ENCODE measurements around the gene AGBL1. TPM values are rescaled to one million over a fixed set of nuclear protein-coding genes. Genes with fewer than 3 reads are reported as not detected.

Gene AGBL1
- polyA plus RNA-seq, 1 experiment: not detected

GRCh38 chr15:86846036-86846435 lies 766.4 kb downstream of the AGBL1 start:
- ChIA-PET CTCF (no interaction called here), POLR2A (no interaction called here)
- TF ChIP-seq CTCF (IDR thresholded peaks at IDR 0.05; ENCODE audit: insufficient read depth, low read depth, low read length): no peak
- no peak overlapping the region for H3K4me3 ChIP-seq (ENCODE audit: low read depth, low read length)
- DNase-seq (ENCODE audit: low read depth): no peak
- H3K27me3 ChIP-seq (ENCODE audit: control insufficient read depth, insufficient read depth, low read length): no peaks in the 10 kb centered on the region
- no peaks in the 10 kb centered on the region for H3K36me3 ChIP-seq (ENCODE audit: control insufficient read depth, insufficient read depth, low read length)

DNA sequence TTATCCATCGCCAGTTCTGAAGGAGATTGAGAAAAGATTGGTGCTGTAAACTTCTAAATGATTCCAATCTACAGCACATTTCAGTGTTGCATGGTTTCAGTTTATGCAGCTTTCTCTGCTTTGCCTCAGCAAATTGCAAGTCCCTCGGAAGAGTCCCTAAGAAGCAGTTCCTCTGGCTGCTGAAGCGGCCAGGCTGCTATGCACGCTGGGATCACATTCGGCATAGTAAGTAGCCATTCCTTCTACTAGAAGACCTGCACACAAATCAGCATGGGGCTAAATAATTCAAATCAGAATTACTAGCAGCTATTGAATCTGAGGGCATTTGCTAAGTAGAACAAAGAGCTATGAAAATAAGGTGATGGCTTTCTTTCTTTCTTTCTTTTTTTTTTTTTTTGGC lies 769.5 kb downstream of the AGBL1 start:
- no peaks in the 10 kb centered on the region for H3K27me3 ChIP-seq (ENCODE audit: control insufficient read depth, insufficient read depth, low read length)
- TF ChIP-seq CTCF (IDR thresholded peaks at IDR 0.05; ENCODE audit: insufficient read depth, low read depth, low read length): no peak
- H3K4me3 ChIP-seq (ENCODE audit: low read depth, low read length): no peak overlapping the region
- no peak for DNase-seq (ENCODE audit: low read depth)
- ChIA-PET CTCF (no interaction called here), POLR2A (no interaction called here)
- no peaks in the 10 kb centered on the region for H3K36me3 ChIP-seq (ENCODE audit: control insufficient read depth, insufficient read depth, low read length)

- ChIA-PET CTCF (no interaction called here), POLR2A (no interaction called here)
- DNase-seq (ENCODE audit: low read depth): no peak
- Histone ChIP-seq H3K4me3 (ENCODE audit: low read depth, low read length) (no peak overlapping the region), H3K36me3 (ENCODE audit: control insufficient read depth, insufficient read depth, low read length) (no peaks in the 10 kb centered on the region), H3K27me3 (ENCODE audit: control insufficient read depth, insufficient read depth, low read length) (no peaks in the 10 kb centered on the region)
- no peak for TF ChIP-seq CTCF (IDR thresholded peaks at IDR 0.05; ENCODE audit: insufficient read depth, low read depth, low read length)
These were observed 770.1 kb downstream of the AGBL1 start for GRCh38 chr15:86849558-86850285.

DNA sequence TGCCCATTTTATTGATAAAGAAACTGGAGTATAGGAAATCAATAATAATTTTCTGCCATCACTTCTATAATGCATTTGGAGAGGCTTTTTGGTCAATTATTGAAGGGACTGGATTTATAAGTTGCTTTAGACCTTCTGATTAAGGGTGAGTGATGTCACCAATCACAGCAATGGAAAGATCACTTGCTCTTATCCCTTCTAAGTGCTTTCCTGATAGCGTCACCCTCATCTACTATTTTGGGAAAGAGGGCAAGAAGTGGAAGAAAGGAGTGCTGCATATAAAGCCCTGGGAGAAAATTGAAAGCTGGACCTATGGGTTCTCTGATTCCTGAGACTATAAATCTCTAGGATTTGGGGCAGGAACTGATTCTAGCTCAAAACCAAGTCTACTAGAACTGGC lies 771.3 kb downstream of the AGBL1 start:
- ChIA-PET CTCF (no interaction called here), POLR2A (no interaction called here)
- Histone ChIP-seq H3K27me3 (ENCODE audit: control insufficient read depth, insufficient read depth, low read length) (no peaks in the 10 kb centered on the region), H3K4me3 (ENCODE audit: low read depth, low read length) (no peak overlapping the region), H3K36me3 (ENCODE audit: control insufficient read depth, insufficient read depth, low read length) (no peaks in the 10 kb centered on the region)
- no peak for DNase-seq (ENCODE audit: low read depth)
- TF ChIP-seq CTCF (IDR thresholded peaks at IDR 0.05; ENCODE audit: insufficient read depth, low read depth, low read length): no peak

GRCh38 chr15:86852741-86853140 lies 773.1 kb downstream of the AGBL1 start:
- H3K27me3 ChIP-seq (ENCODE audit: control insufficient read depth, insufficient read depth, low read length): no peaks in the 10 kb centered on the region
- POLR2A ChIA-PET: no interaction called here
- no peaks in the 10 kb centered on the region for H3K36me3 ChIP-seq (ENCODE audit: control insufficient read depth, insufficient read depth, low read length)
- CTCF ChIA-PET: no interaction called here
- no peak for DNase-seq (ENCODE audit: low read depth)
- no peak overlapping the region for H3K4me3 ChIP-seq (ENCODE audit: low read depth, low read length)
- TF ChIP-seq CTCF (IDR thresholded peaks at IDR 0.05; ENCODE audit: insufficient read depth, low read depth, low read length): no peak

Data from BJ (cell line).